Stimulated activated CD8-positive, alpha-beta memory T cell treated with anti-CD3 and anti-CD28 coated beads, Interleukin-2, amount 100 ng/mL, for 1 hour (primary cell): ENCODE results near the gene AKT1.

ENCODE experiments used
- DNase-seq, 2 donors: peaks; one replicate each; pipeline ENCODE4 v3.0.0-alpha.2; 2020; ENCODE audit warnings: low read depth in 2 of 2

The AKT1 gene

GRCh38 chr14:104723651-104724406, 71.7 kb downstream of the AKT1 start, which contains the start of gene ADSS1:
Gene ADSS1 (plus strand): TSS chr14:104724229. CDS start chr14:104724271, 42 bp downstream.
- peak; percentile 32 to 35 for DNase-seq

- DNase-seq = no peak
These were observed 72.5 kb downstream of the AKT1 start for GRCh38 chr14:104722938-104723650.

- no peak for DNase-seq
These were observed 73.8 kb downstream of the AKT1 start for GRCh38 chr14:104721505-104722431.
